Measurements from ENCODE around the gene GBGT1. TPM values are rescaled to one million over a fixed set of nuclear protein-coding genes. Genes with fewer than 3 reads are reported as not detected.

GBGT1 gene
- total RNA-seq, 1 experiment from 2014 or later: not detected

DNA sequence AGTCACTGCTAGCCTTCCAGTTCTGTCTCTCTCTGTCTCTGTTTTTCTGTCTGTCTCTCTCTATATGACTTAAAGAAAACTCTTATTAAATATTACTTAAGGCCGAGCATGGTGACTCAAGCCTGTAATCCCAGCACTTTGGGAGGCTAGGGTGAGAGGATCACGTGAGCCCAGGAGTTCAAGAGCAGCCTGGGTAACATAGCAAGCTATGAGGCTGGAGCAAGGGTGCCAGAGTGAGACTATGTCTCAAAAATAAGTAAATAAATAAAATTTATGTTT is 1.7 kb upstream of the GBGT1 start:
- no TSS peak for BruUV-seq (replicated peaks)
- TF ChIP-seq, protein P1, sequence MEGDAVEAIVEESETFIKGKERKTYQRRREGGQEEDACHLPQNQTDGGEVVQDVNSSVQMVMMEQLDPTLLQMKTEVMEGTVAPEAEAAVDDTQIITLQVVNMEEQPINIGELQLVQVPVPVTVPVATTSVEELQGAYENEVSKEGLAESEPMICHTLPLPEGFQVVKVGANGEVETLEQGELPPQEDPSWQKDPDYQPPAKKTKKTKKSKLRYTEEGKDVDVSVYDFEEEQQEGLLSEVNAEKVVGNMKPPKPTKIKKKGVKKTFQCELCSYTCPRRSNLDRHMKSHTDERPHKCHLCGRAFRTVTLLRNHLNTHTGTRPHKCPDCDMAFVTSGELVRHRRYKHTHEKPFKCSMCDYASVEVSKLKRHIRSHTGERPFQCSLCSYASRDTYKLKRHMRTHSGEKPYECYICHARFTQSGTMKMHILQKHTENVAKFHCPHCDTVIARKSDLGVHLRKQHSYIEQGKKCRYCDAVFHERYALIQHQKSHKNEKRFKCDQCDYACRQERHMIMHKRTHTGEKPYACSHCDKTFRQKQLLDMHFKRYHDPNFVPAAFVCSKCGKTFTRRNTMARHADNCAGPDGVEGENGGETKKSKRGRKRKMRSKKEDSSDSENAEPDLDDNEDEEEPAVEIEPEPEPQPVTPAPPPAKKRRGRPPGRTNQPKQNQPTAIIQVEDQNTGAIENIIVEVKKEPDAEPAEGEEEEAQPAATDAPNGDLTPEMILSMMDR (IDR thresholded peaks at IDR 0.05; ENCODE audit: unreplicated experiment): no peak
- Mint-ChIP-seq H3K27me3 (ENCODE audit: unreplicated experiment) (peaks cover 18% of the 10 kb centered on the region), H3K27ac (ENCODE audit: unreplicated experiment) (no peak overlapping the region), H3K36me3 (ENCODE audit: insufficient read depth, unreplicated experiment) (no peaks in the 10 kb centered on the region), H3K9me3 (ENCODE audit: low read depth, unreplicated experiment) (no peaks in the 10 kb centered on the region), H3K4me1 (ENCODE audit: low read depth, unreplicated experiment) (no peaks in the 10 kb centered on the region), H3K4me3 (ENCODE audit: low read depth, unreplicated experiment) (no peak overlapping the region)
- CTCF ChIA-PET: no interaction called here
- intact Hi-C loops (cut with micrococcal nuclease; ENCODE audit: unreplicated experiment): no loop called here
- no peak for DNase-seq

DNA sequence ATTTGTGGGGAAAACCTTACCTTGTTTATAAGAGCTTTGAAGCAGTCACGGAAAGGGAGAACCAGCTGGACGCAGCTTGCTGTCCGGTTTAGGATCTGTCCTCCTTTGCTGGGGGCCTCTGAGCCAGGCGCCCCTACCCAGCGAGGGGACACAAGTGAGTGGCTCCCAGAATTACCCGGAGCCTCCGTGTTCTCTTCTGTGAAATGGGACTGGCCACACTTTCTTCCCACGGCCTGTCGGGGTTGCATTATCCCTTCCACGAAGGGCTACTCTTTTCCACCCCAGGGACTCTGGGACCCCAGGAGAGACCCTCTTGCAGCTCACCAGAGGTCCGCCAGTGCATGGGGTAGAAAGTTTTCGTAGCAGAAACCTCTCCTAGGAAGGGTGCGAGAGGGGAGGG is 477 bp upstream of the GBGT1 start:
- CTCF ChIA-PET: no interaction called here
- no peak overlapping the region for H3K4me3 Mint-ChIP-seq (ENCODE audit: low read depth, unreplicated experiment)

DNA sequence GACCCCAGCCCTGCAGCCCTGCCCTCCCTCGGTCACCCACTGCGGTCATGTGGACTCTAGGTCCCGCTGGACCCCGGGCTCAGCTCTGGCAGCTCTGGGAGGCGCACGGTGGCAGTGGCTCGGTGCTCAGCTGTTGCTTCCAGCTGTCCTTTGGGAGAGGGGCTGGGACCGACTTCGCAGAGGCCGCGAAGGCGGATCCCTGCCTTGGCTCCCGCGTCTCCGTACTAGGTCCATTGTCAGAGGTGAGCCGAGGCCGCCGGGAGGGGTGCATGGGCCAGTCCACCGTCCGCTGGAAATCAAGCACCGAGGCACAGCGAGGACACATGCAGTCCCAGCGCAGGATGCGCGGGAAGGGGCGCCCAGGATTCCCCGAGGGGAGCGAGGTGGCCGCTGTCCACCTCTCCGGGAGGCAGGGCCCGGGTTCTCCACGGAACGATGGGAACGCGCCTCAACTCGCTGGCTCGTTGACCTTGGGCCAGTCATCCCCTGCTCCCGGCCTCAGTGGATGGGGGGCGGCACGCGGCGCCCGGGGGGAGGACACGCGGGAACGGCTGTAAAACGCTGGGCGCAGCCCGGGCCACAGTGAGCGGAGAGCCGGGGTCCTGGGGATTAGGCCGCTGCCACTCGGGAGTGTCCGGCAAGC is 732 bp downstream of the GBGT1 start:
- DNase-seq: no peak
- BruUV-seq (replicated peaks): no TSS peak
- H3K4me1 Mint-ChIP-seq (ENCODE audit: low read depth, unreplicated experiment): no peaks in the 10 kb centered on the region
- H3K4me3 Mint-ChIP-seq (ENCODE audit: low read depth, unreplicated experiment): no peak overlapping the region
- no peak overlapping the region for H3K27ac Mint-ChIP-seq (ENCODE audit: unreplicated experiment)
- intact Hi-C loops (cut with micrococcal nuclease; ENCODE audit: unreplicated experiment): no loop called here
- no peaks in the 10 kb centered on the region for H3K36me3 Mint-ChIP-seq (ENCODE audit: insufficient read depth, unreplicated experiment)
- H3K9me3 Mint-ChIP-seq (ENCODE audit: low read depth, unreplicated experiment): no peaks in the 10 kb centered on the region
- H3K27me3 Mint-ChIP-seq (ENCODE audit: unreplicated experiment): peaks cover 18% of the 10 kb centered on the region
- CTCF ChIA-PET: no interaction called here
- TF ChIP-seq, protein P1 (IDR thresholded peaks at IDR 0.05; ENCODE audit: unreplicated experiment): no peak

More for the DNA sequence above, 477 bp upstream of the GBGT1 start:
- TF ChIP-seq, protein P1 (IDR thresholded peaks at IDR 0.05; ENCODE audit: unreplicated experiment): no peak
- Mint-ChIP-seq H3K36me3 (ENCODE audit: insufficient read depth, unreplicated experiment) (no peaks in the 10 kb centered on the region), H3K27me3 (ENCODE audit: unreplicated experiment) (peaks cover 18% of the 10 kb centered on the region), H3K27ac (ENCODE audit: unreplicated experiment) (no peak overlapping the region), H3K4me1 (ENCODE audit: low read depth, unreplicated experiment) (no peaks in the 10 kb centered on the region), H3K9me3 (ENCODE audit: low read depth, unreplicated experiment) (no peaks in the 10 kb centered on the region)
- no TSS peak for BruUV-seq (replicated peaks)
- intact Hi-C loops (cut with micrococcal nuclease; ENCODE audit: unreplicated experiment): no loop called here
- DNase-seq: no peak

DNA sequence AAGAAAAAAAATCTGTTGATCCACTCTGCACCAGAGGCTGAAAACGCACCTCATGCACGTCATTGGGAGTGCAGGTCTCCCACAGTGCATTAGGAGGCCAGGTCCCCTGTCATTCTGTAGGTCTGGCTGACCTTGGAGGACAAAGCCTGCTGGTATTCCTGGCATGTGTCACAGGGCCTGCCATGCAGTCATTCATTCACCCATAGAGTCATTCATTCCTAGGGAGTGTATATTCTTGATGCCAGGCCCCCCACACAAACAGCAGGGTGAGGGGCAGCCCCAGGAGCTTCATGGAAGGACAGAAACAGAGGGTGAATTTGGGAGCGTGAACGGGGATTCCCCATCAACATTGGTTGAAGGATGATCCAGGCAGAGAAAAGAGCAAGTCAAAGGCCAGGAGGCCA is 2.2 kb downstream of the GBGT1 start:
- CTCF ChIA-PET: no interaction called here
- peaks cover 28% of the 10 kb centered on the region for H3K27me3 Mint-ChIP-seq (ENCODE audit: unreplicated experiment)
- no peak overlapping the region for H3K4me3 Mint-ChIP-seq (ENCODE audit: low read depth, unreplicated experiment)
- DNase-seq: no peak
- intact Hi-C loops (cut with micrococcal nuclease; ENCODE audit: unreplicated experiment): no loop called here
- no peaks in the 10 kb centered on the region for H3K4me1 Mint-ChIP-seq (ENCODE audit: low read depth, unreplicated experiment)
- H3K9me3 Mint-ChIP-seq (ENCODE audit: low read depth, unreplicated experiment): no peaks in the 10 kb centered on the region
- BruUV-seq (replicated peaks): no TSS peak
- TF ChIP-seq, protein P1 (IDR thresholded peaks at IDR 0.05; ENCODE audit: unreplicated experiment): no peak
- no peak overlapping the region for H3K27ac Mint-ChIP-seq (ENCODE audit: unreplicated experiment)
- no peaks in the 10 kb centered on the region for H3K36me3 Mint-ChIP-seq (ENCODE audit: insufficient read depth, unreplicated experiment)

All from Calu3 (cell line).